DMS53 treated with DMSO at 0.1 percent for 48 hours (cell line): ENCODE measurements around the gene C9orf72.
"Not testable (repeated sequence)": the region's sequence is repeated elsewhere in the genome, so short reads cannot be mapped to it uniquely, and the experiment has no call there.

Source experiments
- DNase-seq: peaks from one replicate; lab custom pipeline; 2025; ENCODE audit not compliant: unreplicated experiment; lab: John Stamatoyannopoulos, UW

The C9orf72 gene

DNA sequence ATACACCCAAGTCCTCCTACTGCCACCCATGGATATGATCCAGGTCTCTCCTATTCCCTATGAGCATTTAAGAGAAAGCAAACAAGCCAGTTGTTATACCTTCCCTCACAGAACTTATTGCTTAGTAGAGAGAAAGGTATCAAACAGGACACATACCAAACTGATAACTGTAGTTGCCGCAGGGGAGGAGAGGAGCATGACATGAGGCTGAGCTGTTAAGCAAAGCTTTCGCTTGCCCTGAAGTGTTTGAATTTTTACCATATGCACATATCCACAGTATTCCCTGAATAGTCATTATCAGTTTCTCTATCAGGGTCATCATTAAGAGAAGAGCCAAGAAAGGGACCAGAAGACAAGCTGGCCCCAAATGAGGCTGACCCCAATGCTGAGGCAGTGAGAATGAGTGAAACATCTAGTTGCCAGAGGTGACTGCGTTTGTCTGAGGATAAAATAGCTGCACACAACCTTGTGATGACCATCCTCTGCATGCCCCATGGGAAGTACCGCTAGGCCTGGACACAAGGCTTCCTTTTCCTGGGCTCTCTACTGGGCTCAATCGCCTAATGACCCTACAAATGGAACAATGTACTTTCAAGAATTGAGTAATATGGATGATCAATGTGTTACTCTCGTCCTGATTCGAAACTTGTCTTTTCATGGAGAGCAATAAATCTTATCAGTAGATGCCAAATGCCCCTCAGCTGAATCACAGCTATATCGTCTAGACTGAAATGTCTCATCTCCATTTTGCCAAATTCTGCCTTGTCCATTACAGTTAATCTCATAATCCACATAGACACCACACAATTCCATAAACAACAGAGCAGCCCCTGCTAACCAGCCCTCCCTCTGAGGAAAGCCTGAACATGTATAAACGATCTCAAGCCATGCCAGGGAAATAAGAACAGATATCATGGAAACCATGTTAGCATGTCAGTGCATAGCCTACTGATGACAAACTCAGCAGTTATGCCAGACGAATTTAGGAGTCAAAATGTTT lies 53.5 kb downstream of the C9orf72 start:
- no peak for DNase-seq

DNA sequence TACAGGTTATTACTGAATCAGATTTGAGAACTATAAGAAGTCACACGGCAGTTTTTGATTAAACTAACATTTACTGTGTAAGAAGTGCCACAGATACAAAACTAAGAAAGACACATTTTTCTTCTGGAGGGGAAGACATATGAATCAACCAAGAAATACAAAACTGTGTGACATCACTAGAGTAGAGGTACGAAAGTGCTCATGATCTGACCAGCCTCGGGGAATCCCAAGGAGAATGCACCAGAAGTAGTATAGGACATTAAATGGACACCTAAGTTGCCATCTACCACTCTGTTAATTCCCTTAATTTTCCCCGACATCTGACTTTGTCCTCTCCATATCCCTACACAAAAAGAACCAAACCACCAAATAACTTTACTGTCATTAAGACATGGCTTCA lies 54.5 kb downstream of the C9orf72 start:
- no peak for DNase-seq

DNA sequence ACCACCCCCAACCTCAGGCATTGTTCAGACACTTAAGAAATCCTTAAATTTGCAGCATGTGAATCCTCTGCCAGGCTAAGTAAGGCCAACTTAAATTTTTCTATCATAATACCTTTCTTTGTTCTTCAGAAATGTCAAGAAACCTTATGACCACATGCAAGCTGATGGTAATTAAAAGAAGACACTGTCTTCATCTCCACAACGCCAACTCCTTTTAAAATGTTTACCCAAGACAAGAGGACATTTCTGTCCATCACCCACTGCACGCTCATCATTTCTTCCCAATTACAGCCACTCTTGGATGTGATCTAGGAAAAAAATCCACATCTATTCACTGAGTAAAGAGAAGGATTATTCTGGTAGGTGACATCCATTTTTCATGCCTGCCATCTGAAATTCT lies 55.3 kb downstream of the C9orf72 start:
- DNase-seq = no peak

GRCh38 chr9:27514551-27514950 lies 58.7 kb downstream of the C9orf72 start:
- DNase-seq = no peak

DNA sequence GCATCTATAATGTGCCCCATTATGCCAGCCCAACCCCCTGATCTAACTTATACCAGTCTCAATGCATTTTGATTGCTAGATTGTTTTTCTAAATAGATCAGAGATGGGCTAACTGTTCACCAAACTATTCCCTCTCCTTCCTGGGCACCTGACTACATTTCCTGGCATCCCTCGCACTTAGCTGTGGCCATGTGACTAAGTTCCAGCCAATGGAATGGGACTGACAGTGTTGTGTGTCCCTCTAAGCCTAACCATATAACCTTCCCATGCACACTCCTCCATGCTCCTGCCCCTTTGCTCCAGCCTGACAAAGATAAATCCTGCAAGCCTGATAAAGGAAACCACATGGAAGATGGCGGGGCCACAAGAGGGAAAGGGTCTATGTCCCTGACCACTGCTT lies 61.5 kb downstream of the C9orf72 start:
- no peak for DNase-seq

GRCh38 chr9:27510780-27511179 lies 62.5 kb downstream of the C9orf72 start:
- DNase-seq = no peak

DNA sequence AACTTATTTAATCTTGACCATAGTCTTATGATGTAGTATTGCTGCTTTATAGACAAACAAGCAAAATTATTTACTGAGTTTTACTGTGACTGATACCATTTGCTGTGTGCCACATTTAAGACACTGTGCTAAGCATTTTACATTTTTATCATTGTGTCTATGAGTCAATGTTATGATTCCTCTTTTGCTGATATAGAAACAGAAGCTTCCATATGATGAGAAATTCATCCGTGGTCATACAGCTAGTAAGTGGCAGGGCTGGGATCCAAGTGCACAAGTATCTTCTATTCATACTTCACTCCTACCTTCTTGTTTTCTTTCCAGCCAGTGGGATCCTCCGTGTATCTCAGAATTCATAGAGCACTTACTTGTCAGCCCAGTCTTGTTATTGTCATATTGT lies 66.3 kb downstream of the C9orf72 start:
- no peak for DNase-seq

DNA sequence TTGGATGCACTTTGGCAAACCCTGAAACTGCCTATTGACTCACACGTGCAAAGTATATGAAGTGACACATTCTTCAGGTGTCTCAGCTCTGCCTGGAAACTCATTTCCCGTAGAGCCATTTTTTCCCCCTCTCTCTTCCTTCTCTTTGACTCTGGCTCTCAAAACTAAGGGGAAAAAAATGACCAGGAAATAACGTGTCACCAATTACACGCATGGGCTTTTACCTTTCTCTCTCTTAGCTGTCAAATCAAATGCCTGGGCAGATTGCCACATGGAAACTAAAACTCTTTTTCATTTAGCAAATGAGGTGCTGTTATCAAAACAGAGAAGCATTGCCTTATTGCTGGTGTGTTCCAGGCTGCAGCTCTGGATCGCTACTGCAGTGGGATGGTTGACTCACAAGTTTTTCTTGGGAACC lies 67.5 kb downstream of the C9orf72 start:
- DNase-seq = no peak

DNA sequence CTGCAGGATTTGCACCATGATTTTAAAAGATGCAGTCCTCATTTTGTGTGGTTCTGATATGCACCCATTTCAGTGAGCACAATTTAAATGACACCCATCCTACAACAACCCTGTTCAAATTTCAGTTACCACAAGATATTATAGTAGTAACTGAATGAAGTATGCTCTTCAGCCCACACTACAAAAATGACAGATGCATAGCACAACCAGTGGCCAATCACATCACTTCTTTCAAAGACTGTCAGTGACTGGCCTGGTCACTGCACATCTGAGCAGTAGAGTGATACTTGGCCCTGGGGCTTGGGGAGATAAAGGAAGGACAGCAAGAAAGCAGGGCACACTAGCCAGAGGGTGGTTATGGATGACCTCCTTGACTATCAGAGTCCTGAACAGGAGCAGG lies 69.0 kb downstream of the C9orf72 start:
- no peak for DNase-seq

DNA sequence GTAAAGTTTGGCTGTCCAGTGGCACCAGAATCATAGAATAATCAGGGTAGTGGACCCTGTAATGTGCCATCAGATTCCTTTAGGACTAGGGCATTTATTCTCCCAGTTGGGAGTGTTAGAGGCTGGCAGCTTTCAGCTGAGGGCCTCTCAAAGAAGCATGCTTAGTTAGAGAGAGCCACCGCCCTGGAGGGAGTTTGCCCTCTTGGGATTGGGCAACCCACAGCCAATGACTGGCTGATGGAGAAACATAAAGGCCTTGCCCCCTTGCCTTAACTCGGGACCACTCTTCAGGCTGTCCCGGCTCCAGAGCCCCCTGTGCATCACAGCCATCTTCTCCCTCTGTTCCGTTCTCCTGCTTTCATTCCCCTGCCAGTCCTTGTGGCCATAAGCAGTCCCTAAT lies 69.7 kb downstream of the C9orf72 start:
- DNase-seq = no peak

GRCh38 chr9:27500902-27501301 lies 72.4 kb downstream of the C9orf72 start:
- not testable (repeated sequence) for DNase-seq

GRCh38 chr9:27499451-27499850 lies 73.8 kb downstream of the C9orf72 start:
- DNase-seq = peak; percentile 15

DNA sequence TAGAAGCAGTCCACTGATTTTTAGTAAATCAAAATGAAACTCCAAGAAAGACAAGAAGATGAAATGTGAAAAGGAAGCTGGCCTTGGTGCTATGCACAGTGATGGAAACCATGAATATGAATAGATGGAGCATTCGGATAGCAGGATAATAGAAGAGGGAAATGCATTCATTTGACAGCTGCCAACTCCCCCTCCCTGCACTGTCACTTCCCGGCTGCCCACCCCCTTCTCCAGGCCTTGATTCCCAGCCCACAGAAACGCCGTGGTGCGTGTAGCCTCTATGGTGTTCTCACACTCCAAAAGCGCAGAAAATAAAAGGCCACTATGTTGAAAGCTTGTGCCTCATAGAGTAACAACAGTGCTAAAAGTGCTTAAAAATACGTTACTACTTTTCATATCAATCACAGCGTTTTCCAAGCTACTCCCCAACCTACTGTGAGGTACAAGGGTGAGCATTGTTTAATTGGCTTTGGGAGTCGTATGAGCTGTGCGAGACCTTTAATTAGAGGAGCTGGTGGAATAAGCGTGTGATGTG lies 75.3 kb downstream of the C9orf72 start:
- no peak for DNase-seq
